HG03457 (cell line): ENCODE data around the gene FBN1.

Source experiments
- ATAC-seq: cut with Tn5 transposase; IDR thresholded peaks from one replicate; pipeline ENCODE4 v1.9.1; 2021; ENCODE audit warnings: moderate number of reproducible peaks; ENCODE audit not compliant: unreplicated experiment

FBN1 gene

GRCh38 chr15:48556159-48556897 is 89.2 kb downstream of the FBN1 start:
- no peak for ATAC-seq

GRCh38 chr15:48555241-48555881 is 90.1 kb downstream of the FBN1 start:
- no peak for ATAC-seq

- ATAC-seq = no peak
These were observed 91.4 kb downstream of the FBN1 start for GRCh38 chr15:48554112-48554511.

- ATAC-seq = no peak
These were observed 92.0 kb downstream of the FBN1 start for GRCh38 chr15:48553559-48553958.

- ATAC-seq = no peak
These were observed 94.5 kb downstream of the FBN1 start for GRCh38 chr15:48550822-48551525.

GRCh38 chr15:48548455-48548854 is 97.1 kb downstream of the FBN1 start:
- ATAC-seq = no peak

GRCh38 chr15:48547286-48547685 is 98.2 kb downstream of the FBN1 start:
- no peak for ATAC-seq

- no peak for ATAC-seq
These were observed 99.2 kb downstream of the FBN1 start for GRCh38 chr15:48546296-48546695.

- ATAC-seq = no peak
These were observed 100.7 kb downstream of the FBN1 start for GRCh38 chr15:48544778-48545177.

GRCh38 chr15:48541341-48542278 is 103.9 kb downstream of the FBN1 start:
- ATAC-seq = peak; percentile 83

- no peak for ATAC-seq
These were observed 104.8 kb downstream of the FBN1 start for GRCh38 chr15:48540756-48541155.

GRCh38 chr15:48538941-48539340 is 106.6 kb downstream of the FBN1 start:
- no peak for ATAC-seq

- ATAC-seq = no peak
These were observed 108.0 kb downstream of the FBN1 start for GRCh38 chr15:48537271-48538113.

GRCh38 chr15:48536681-48537091 is 108.8 kb downstream of the FBN1 start:
- ATAC-seq = no peak

GRCh38 chr15:48533982-48534381 is 111.5 kb downstream of the FBN1 start:
- no peak for ATAC-seq

GRCh38 chr15:48532946-48533345 is 112.6 kb downstream of the FBN1 start:
- no peak for ATAC-seq

- ATAC-seq = no peak
These were observed 115.0 kb downstream of the FBN1 start for GRCh38 chr15:48530528-48530927.

GRCh38 chr15:48528921-48529320 is 116.6 kb downstream of the FBN1 start:
- ATAC-seq = no peak

- no peak for ATAC-seq
These were observed 118.0 kb downstream of the FBN1 start for GRCh38 chr15:48527517-48527916.

- ATAC-seq = no peak
These were observed 122.6 kb downstream of the FBN1 start for GRCh38 chr15:48522911-48523310.
